Dermis blood vessel endothelial cell (primary cell): ENCODE data around the gene WNK4. TPM values are rescaled to one million over a fixed set of nuclear protein-coding genes. Genes with fewer than 3 reads are reported as not detected.

ENCODE experiments used
- DNase-seq: peaks from one replicate; pipeline ENCODE4 v3.0.0; 2010
- total RNA-seq: library from RNA; depleted of rRNA; stranded (reverse); fragments of >200 nt; gene quantifications from 2 replicates; pipeline ENCODE4 v1.2.3, GENCODE V29; 2014

Gene WNK4
- total RNA-seq, 1 donor from 2014 or later, result 3.4 TPM

- peak; percentile 19 for DNase-seq
Observed at GRCh38 chr17:42797067-42798007, 16.9 kb downstream of the WNK4 start.

DNA sequence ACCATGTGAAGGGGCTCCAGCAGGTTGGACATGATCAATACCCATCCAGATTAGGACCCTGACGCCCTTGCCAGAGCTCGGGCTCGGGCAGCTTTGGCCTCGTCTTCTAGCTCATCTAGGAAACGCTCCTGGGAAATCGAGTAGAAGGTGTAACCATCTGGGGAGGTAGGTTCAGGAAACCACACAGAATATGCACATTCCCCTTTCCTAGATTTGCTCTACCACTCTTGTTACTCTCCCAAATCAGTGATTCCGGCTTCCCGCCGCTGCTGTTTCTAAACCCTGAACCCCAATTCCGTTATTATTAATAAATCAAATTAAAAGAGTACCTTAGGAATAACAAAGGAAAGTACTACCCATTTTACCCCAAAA, 17.6 kb downstream of the WNK4 start:
- DNase-seq, result no peak

DNA sequence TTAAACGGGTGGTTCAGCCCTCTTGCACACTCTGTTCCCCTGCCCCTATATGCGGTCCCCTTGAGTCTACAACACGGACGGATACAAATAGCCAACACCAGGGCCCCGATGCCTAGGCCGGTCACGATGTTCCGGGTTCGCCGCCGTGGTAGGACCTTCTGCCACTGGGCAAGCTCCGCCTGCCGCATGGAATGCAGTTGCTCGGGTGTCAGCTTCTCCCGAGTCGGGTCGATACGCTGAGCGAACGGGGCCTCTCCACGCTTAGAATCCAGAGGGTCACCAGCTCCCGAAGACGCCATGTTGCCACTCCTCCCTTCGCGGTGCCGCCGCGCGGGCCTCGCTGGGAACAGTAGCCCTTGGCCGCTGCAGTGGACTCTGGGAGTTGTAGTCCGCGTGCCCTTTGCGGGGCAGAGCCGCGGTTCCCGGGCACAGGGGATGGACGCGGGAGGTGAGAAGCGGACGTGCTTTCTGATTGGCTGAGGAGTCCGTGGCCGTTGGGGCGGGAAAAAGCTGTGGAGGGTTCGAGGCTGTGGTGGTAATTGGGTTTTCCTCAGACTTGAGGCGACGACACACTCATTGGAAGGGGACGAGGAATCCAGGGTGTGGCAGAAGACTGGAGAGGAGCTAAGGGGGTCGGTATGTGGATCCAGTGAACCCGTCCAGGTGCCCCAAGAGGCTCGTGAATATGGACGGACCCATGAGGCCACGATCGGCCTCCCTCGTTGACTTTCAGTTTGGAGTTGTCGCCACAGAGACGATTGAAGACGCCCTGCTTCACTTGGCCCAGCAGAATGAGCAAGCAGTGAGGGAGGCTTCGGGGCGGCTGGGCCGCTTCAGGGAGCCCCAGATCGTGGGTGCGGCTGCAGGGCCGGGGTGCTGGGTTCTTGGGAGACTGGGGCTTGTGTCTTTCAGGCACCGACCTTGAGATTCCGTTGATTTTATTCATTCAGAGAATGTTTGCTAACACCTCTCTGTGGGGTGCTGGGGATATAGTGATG, 18.3 kb downstream of the WNK4 start, which contains the start of the genes CNTD1 and COA3:
Gene CNTD1, plus strand, starts transcription at position 479 of the 998 bp plus-strand sequence. Its CDS starts 207 bp downstream, at position 686.
Gene COA3, minus strand, starts transcription at position 322 of the 998 bp plus-strand sequence. Its CDS starts 23 bp downstream, at position 299.
- peak; percentile 91 for DNase-seq

DNA sequence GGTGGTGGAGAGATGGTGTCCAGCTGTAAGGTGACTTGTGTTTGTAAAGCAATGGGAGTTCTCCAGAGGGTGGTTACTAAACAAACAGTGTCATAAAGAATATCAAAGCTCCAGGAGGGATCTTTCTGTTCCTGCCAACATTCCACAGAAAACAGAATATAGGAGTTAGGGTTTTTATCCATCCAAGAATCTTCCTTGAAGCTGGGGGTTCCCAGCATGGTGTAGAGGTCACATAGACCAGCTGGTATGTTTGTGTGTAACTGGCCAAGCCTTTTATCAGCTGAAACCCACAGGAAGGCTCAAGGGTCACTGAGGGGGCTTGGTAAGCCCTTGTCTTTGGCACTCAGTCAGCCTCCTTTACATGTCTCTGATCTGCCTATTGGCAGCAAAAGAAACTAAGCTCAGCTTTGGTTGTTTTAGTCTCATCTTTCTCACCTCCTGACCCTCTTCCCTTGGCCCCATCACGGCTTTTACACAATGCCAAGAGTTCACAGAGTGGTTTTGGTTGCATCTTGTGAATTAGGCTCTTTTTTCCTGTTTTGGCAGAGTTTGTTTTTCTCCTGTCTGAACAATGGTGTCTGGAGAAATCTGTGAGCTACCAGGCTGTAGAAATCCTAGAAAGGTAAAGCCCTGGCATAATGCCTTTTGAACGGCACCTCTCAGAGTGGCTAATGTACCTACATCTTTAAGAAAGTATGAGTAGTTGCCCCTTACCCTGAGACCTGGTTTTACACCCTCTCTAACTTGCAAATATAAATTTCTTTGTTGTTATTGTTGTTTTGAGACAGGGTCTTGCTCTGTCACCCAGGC, 22.9 kb downstream of the WNK4 start:
- DNase-seq, result peak; percentile 5

- no peak for DNase-seq
Observed at GRCh38 chr17:42804918-42805367, 24.5 kb downstream of the WNK4 start.

GRCh38 chr17:42806249-42806648, 25.8 kb downstream of the WNK4 start:
- DNase-seq, result no peak

GRCh38 chr17:42809250-42809649, 28.8 kb downstream of the WNK4 start:
- DNase-seq, result no peak

- peak; percentile 90 for DNase-seq
Observed at GRCh38 chr17:42814633-42815399, 34.4 kb downstream of the WNK4 start.

- DNase-seq, result no peak
Observed at GRCh38 chr17:42817866-42818265, 37.5 kb downstream of the WNK4 start.

DNA sequence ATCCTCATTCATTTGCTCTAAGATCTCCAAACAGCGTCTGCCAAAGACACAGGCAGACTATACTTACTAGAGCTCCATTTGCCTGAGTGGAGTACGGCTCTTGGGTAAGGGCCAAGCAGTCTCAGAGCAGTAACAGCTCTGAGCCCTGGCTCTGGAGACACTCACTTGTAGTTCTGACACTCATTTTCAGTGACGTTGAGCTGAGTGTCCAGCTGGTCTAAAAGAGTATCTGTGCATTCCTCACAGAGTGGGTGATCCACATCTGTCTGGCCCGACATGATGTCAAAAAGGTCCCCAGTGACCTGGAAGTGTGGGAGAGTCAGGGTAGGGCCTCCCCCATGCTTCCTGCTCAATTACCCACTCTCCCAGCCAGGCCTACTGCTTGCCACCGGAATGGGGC, 38.0 kb downstream of the WNK4 start:
- no peak for DNase-seq

DNA sequence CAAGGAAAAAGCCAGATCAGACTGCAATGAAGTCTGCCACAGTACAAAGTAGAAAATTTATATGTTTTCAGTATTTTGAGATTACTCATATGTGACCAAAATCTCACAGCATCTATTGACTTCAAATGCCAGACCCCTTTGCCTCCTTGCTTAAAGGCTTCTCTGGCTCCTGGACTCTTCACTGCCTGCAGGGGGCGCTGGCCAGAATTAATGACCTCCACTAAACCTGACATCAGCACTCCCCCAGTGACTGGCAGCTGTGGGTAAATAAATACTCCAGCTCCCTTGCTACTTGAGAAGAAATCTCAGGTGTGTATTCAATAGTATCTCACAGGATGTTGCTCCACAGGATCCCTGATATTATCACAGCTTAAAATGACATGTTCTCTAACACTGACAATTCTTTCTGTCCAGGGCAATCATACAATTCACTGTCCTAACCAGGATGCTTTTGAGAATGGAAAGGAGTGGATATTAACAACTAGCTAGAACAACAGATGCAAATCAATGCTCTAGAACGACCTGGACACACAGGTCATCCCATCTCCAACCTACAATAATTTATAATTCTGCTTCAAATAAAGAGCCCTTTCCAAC, 39.6 kb downstream of the WNK4 start:
- DNase-seq, result peak; percentile 88

GRCh38 chr17:42821176-42821575, 40.8 kb downstream of the WNK4 start:
- DNase-seq, result no peak

- no peak for DNase-seq
Observed at GRCh38 chr17:42827472-42827871, 47.1 kb downstream of the WNK4 start.

- DNase-seq, result no peak
Observed at GRCh38 chr17:42830971-42831370, 50.6 kb downstream of the WNK4 start.

- DNase-seq, result no peak
Observed at GRCh38 chr17:42832213-42832933, 52.0 kb downstream of the WNK4 start.

GRCh38 chr17:42832934-42833766, 52.7 kb downstream of the WNK4 start, which contains the start of gene PSME3:
Gene PSME3, plus strand, starts transcription at chr17:42833397. Its CDS starts 235 bp downstream, at chr17:42833632.
- DNase-seq, result peak; percentile 92

DNA sequence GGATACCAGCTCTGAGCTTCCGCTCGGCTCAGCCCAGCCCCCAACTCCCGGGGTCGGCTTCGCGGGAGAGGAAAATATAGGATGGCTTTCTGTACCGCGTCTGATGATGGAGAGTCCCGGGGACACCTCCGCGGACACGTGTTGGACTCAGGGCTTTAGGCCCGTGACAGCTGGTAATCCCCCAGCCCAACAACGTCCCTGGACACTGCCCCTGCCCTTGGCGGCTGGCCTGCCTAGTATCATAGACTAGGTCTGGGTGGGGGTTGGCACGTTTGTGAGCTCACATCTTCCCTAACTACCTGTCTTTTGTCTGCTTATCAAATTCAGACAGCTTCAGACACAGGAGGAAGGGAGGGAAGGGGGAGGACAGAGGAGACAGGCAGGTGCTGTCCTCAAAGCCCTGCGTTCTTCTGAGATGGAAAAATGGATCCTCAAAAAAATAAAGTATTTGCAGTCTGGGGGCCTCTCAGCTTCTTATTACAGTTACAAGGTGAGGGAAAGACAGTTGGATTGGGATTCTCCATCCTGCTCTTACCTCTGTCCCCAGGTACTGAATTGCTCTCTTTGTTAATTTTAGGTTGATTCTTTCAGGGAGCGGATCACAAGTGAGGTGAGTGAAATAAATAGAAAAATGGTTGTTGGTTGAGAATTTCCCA, 53.5 kb downstream of the WNK4 start:
- DNase-seq, result no peak

- no peak for DNase-seq
Observed at GRCh38 chr17:42835732-42836131, 55.3 kb downstream of the WNK4 start.
